ENCODE results near the gene ARF5.

DNA sequence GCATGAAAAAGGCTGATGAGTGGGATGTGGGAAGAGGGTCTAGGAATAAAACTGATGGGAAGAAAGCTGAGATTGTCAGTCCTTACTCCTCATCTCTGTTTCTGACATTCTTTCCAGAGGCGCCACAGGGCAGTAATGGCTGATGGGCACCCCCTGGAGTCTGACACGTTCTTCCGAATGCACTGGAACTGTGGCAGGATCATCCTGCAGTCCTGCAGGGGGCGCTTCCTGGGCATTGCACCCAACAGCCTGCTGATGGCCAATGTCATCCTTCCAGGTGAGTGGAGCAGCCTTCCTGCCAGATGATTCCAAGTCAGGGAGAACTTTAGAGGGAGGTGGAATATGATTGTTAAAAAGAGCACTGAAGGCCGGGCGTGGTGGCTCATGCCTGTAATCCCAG is 10.1 kb downstream of the ARF5 start:
- TF ChIP-seq, protein P1, sequence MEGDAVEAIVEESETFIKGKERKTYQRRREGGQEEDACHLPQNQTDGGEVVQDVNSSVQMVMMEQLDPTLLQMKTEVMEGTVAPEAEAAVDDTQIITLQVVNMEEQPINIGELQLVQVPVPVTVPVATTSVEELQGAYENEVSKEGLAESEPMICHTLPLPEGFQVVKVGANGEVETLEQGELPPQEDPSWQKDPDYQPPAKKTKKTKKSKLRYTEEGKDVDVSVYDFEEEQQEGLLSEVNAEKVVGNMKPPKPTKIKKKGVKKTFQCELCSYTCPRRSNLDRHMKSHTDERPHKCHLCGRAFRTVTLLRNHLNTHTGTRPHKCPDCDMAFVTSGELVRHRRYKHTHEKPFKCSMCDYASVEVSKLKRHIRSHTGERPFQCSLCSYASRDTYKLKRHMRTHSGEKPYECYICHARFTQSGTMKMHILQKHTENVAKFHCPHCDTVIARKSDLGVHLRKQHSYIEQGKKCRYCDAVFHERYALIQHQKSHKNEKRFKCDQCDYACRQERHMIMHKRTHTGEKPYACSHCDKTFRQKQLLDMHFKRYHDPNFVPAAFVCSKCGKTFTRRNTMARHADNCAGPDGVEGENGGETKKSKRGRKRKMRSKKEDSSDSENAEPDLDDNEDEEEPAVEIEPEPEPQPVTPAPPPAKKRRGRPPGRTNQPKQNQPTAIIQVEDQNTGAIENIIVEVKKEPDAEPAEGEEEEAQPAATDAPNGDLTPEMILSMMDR (IDR thresholded peaks at IDR 0.05; ENCODE audit: low read depth, low read length, poor library complexity, severe bottlenecking) = peak; percentile 75
- no peak for TF ChIP-seq EZH2phosphoT487 (IDR thresholded peaks at IDR 0.05; ENCODE audit: borderline replicate concordance, low read length)

All from DOHH2 (cell line).